GM12878 (cell line): ENCODE measurements around the gene IER3IP1. TPM values are rescaled to one million over a fixed set of nuclear protein-coding genes. Genes with fewer than 3 reads are reported as not detected.
A peak's percentile ranks its signal among the peaks of the same experiment; 100 is the strongest.

Experiments used
- ATAC-seq: fragments of 200-7000 bp; cut with Tn5 transposase; 3 replicates; pipeline ENCODE4 v1.9.1; 2020; ENCODE audit warnings: mild to moderate bottlenecking, moderate library complexity
- Bru-seq: library from RNA; stranded (reverse); fragments of 400-500 nt; gene quantifications from one replicate; lab custom pipeline; 2021; lab: Mats Ljungman, UMichigan
- BruChase-seq, 2 experiments: library from RNA; stranded (reverse); fragments of 400-500 nt; gene quantifications; one replicate each; lab custom pipeline; 2021; lab: Mats Ljungman, UMichigan
- BruUV-seq: library from RNA; stranded (reverse); fragments of 400-500 nt; replicated peaks from 2 replicates; lab custom pipeline; 2021; lab: Mats Ljungman, UMichigan
- CTCF ChIA-PET: fragments of 300-600 bp; sonication (Branson Sonifier 250); formaldehyde crosslinking; extraction: SDS; loops from one replicate; lab custom pipeline; 2021; ENCODE audit warnings: inconsistent platforms; lab: Yijun Ruan, JAX
- POLR2A ChIA-PET: fragments of 350-600 bp; formaldehyde crosslinking; extraction: SDS; loops from one replicate; lab custom pipeline; 2021; ENCODE audit warnings: inconsistent platforms; lab: Charles Lee
- RAD21 ChIA-PET: fragments of 300-600 bp; sonication (Branson Sonifier 250); formaldehyde crosslinking; loops from one replicate; lab custom pipeline; 2023; ENCODE audit warnings: antibody characterized with exemption; ENCODE audit not compliant: unreplicated experiment; lab: Charles Lee
- SMC1A ChIA-PET: fragments of 300-600 bp; sonication (Branson Sonifier 250); formaldehyde crosslinking; loops from one replicate; lab custom pipeline; 2023; ENCODE audit not compliant: unreplicated experiment, uncharacterized antibody; lab: Charles Lee
- DNase-seq: peaks from one replicate; pipeline ENCODE4 v3.0.0-alpha.2; 2011; ENCODE audit warnings: low read depth, low spot score
- FAIRE-seq: peaks from 3 replicates; lab custom pipeline; 2011; peaks lifted over from hg19 to GRCh38; lab: Jason Lieb, UNC
- H2AFZ ChIP-seq: 2 replicates; pipeline ENCODE4 v1.6.0; 2011; ENCODE audit warnings: low read depth, low read length, control low read depth; ENCODE audit not compliant: control insufficient read depth
- H3K27ac ChIP-seq: 2 replicates; pipeline ENCODE4 v1.5.1; 2011; ENCODE audit warnings: control low read depth; ENCODE audit not compliant: control insufficient read depth, insufficient read depth
- H3K27me3 ChIP-seq, 2 experiments: replicated peaks in 1 of 2; 2 replicates each; pipeline versions ENCODE4 v1.6.0 to v1.6.1; 2011; ENCODE audit warnings: low read length in 1 of 2; ENCODE audit not compliant: control insufficient read depth in 2 of 2, insufficient read depth in 2 of 2
- H3K36me3 ChIP-seq, 2 experiments: 2 replicates each; pipeline ENCODE4 v1.5.1; 2011; ENCODE audit warnings: low read length in 1 of 2; ENCODE audit not compliant: control insufficient read depth in 2 of 2, insufficient read depth in 2 of 2
- H3K4me1 ChIP-seq: 2 replicates; pipeline ENCODE4 v1.6.1; 2011; ENCODE audit warnings: mild to moderate bottlenecking, low read length, moderate library complexity, mixed read lengths; ENCODE audit not compliant: control insufficient read depth, insufficient read depth
- H3K4me2 ChIP-seq: 2 replicates; pipeline ENCODE4 v1.6.0; 2011; ENCODE audit warnings: control low read depth; ENCODE audit not compliant: control insufficient read depth, insufficient read depth
- H3K4me3 ChIP-seq: fragments of 200-600 bp; sonication (generic); 2 replicates; pipeline ENCODE4 v1.5.1; 2016
- H3K79me2 ChIP-seq: 2 replicates; pipeline ENCODE4 v1.6.0; 2011; ENCODE audit warnings: low read length; ENCODE audit not compliant: control insufficient read depth, insufficient read depth
- H3K9ac ChIP-seq: 2 replicates; pipeline ENCODE4 v1.8.0; 2011; ENCODE audit warnings: low read length, control low read depth, mixed read lengths; ENCODE audit not compliant: control insufficient read depth, insufficient read depth
- H3K9me3 ChIP-seq: replicated peaks from 3 replicates; pipeline ENCODE4 v1.5.1; 2011; ENCODE audit warnings: mild to moderate bottlenecking, low read length; ENCODE audit not compliant: control insufficient read depth, insufficient read depth
- H4K20me1 ChIP-seq: 2 replicates; pipeline ENCODE4 v1.6.0; 2011; ENCODE audit not compliant: control insufficient read depth, insufficient read depth
- CHD1 ChIP-seq: IDR thresholded peaks from 2 replicates; pipeline ENCODE4 v1.6.1; 2012; ENCODE audit warnings: low read depth, low read length, improper control_type of control experiment
- E2F4 ChIP-seq: IDR thresholded peaks from 2 replicates; pipeline ENCODE4 v1.6.1; 2012; ENCODE audit warnings: low read depth, low read length, improper control_type of control experiment
- EP300 ChIP-seq, 2 experiments: fragments of 150-350 bp in 1 of 2; IDR thresholded peaks; 2 replicates each; pipeline ENCODE4 v1.6.1; 2011 to 2012; ENCODE audit warnings: low read depth in 2 of 2, low read length in 2 of 2, borderline replicate concordance in 1 of 2, improper control_type of control experiment in 1 of 2, inconsistent platforms in 1 of 2; ENCODE audit not compliant: control insufficient read depth in 1 of 2
- EZH2 ChIP-seq: IDR thresholded peaks from 2 replicates; pipeline ENCODE4 v1.6.1; 2012; ENCODE audit warnings: low read depth, mild to moderate bottlenecking, control low read depth, inconsistent platforms, low read length, borderline replicate concordance; ENCODE audit not compliant: control insufficient read depth
- FOXM1 ChIP-seq: IDR thresholded peaks from 2 replicates; pipeline ENCODE4 v1.6.1; 2012; ENCODE audit warnings: low read depth, mild to moderate bottlenecking, inconsistent platforms, low read length, moderate library complexity
- IKZF2 ChIP-seq, 2 experiments: fragments of 450-650 bp; IDR thresholded peaks; 2 replicates each; pipeline ENCODE4 v1.6.1; 2017; ENCODE audit warnings: mild to moderate bottlenecking in 2 of 2, moderate library complexity in 2 of 2
- JUNB ChIP-seq: IDR thresholded peaks from 2 replicates; pipeline ENCODE4 v1.6.1; 2016; ENCODE audit warnings: antibody characterized with exemption, mild to moderate bottlenecking
- NBN ChIP-seq: fragments of 450-650 bp; IDR thresholded peaks from 2 replicates; pipeline ENCODE4 v1.6.1; 2016
- NR2C1 ChIP-seq: fragments of 450-650 bp; IDR thresholded peaks from 2 replicates; pipeline ENCODE4 v1.6.1; 2017; ENCODE audit warnings: antibody characterized with exemption, mild to moderate bottlenecking, moderate library complexity
- NR2C2 ChIP-seq: IDR thresholded peaks from 2 replicates; pipeline ENCODE4 v1.6.1; 2011; ENCODE audit warnings: borderline replicate concordance, low read depth; ENCODE audit not compliant: control insufficient read depth, insufficient read length
- PBX3 ChIP-seq: IDR thresholded peaks from 2 replicates; pipeline ENCODE4 v1.6.1; 2011; ENCODE audit warnings: mild to moderate bottlenecking, low read depth, low read length, moderate library complexity; ENCODE audit not compliant: insufficient replicate concordance
- POLR2A ChIP-seq: IDR thresholded peaks from 2 replicates; pipeline ENCODE4 v1.6.1; 2011; ENCODE audit warnings: low read depth, mild to moderate bottlenecking, low read length
- POU2F2 ChIP-seq: IDR thresholded peaks from 3 replicates; pipeline ENCODE4 v1.6.1; 2011; ENCODE audit warnings: low read depth, mild to moderate bottlenecking, low read length, borderline replicate concordance
- RB1 ChIP-seq: fragments of 450-650 bp; formaldehyde crosslinking; IDR thresholded peaks from 2 replicates; pipeline ENCODE4 v1.6.1; 2017; ENCODE audit warnings: mild to moderate bottlenecking, borderline replicate concordance
- RELA ChIP-seq: fragments of 450-650 bp; IDR thresholded peaks from 2 replicates; pipeline ENCODE4 v1.8.0; 2014; ENCODE audit warnings: borderline replicate concordance; ENCODE audit not compliant: partially characterized antibody
- SIN3A ChIP-seq: IDR thresholded peaks from 2 replicates; pipeline ENCODE4 v1.6.1; 2012; ENCODE audit warnings: low read depth, low read length, improper control_type of control experiment
- TAF1 ChIP-seq: IDR thresholded peaks from 2 replicates; pipeline ENCODE4 v1.6.1; 2011; ENCODE audit warnings: mild to moderate bottlenecking, low read depth, low read length, borderline replicate concordance
- TBL1XR1 ChIP-seq: IDR thresholded peaks from 2 replicates; pipeline ENCODE4 v1.6.1; 2012; ENCODE audit warnings: low read depth, low read length, improper control_type of control experiment
- ZZZ3 ChIP-seq: IDR thresholded peaks from 2 replicates; pipeline ENCODE4 v1.6.1; 2011; ENCODE audit warnings: low read depth; ENCODE audit not compliant: control insufficient read depth, insufficient read length
- WGBS: methylation state at CpG from one replicate; pipeline ENCODE4 v1.1.6; 2016; ENCODE audit warnings: low lambda C conversion rate; ENCODE audit not compliant: insufficient replicate concordance, insufficient coverage; ENCODE audit errors: missing lambda C conversion rate; 5-methylcytosine and 5-hydroxymethylcytosine counted together
- in situ Hi-C: fragments of 300-500 bp; cut with MboI; formaldehyde crosslinking; loops from 9 replicates; pipeline ENCODE4 v1.14.3; 2018; ENCODE audit warnings: mixed read lengths
- intact Hi-C: fragments of 100-400 bp; cut with micrococcal nuclease; formaldehyde crosslinking; loops from one replicate; pipeline ENCODE4 v1.14.2; 2022; ENCODE audit not compliant: unreplicated experiment
- long read RNA-seq, 2 experiments: library from polyadenylated mRNA; unstranded; transcript quantifications; one replicate each; pipeline ENCODE4 v2.0.0, GENCODE V29; 2019 to 2020
- polyA minus RNA-seq, 3 experiments: library from RNA; depleted of rRNA, polyadenylated mRNA; stranded (reverse); fragments of >200 nt; gene quantifications; 2 replicates each; pipeline ENCODE4 v1.2.3, GENCODE V29; 2011
- polyA plus RNA-seq, 11 experiments: library from polyadenylated mRNA; depleted of rRNA in 4 of 11; unstranded in 6 of 11; stranded (reverse) in 5 of 11; fragments of >200 nt; fragmentation: Nextera tagmentation in 4 of 11; fragmentation: Illumina TruSeq in 1 of 11; extraction: Ambion mirVana in 4 of 11; extraction: Trizol in 1 of 11; gene quantifications; 1 replicate in 1 of 11; 2 replicates in 10 of 11; pipeline versions ENCODE4 v1.2.1 to v1.2.3, GENCODE V29; 2011 to 2016; ENCODE audit warnings: inconsistent platforms in 2 of 11, missing spikeins in 2 of 11, low read depth in 1 of 11
- total RNA-seq, 4 experiments: library from RNA; depleted of rRNA in 3 of 4; stranded (reverse); fragments of >200 nt in 3 of 4; fragmentation: Illumina TruSeq in 1 of 4; extraction: Trizol in 1 of 4; gene quantifications; 2 replicates each; pipeline versions ENCODE4 v1.2.1 to v1.2.3, GENCODE V29; 2013 to 2021

The IER3IP1 gene
- total RNA-seq (2013; cell fraction: nucleolus; rRNA removed): 11.1 and 12.6 TPM in 2 replicates
- total RNA-seq (2014; rRNA removed) (32.1 and 37.3 TPM in 2 replicates), total RNA-seq (2014; rRNA removed; fragmentation: Illumina TruSeq; extraction: Trizol) (16.3 and 18.1 TPM in 2 replicates), total RNA-seq (2021) (7.9 and 9.0 TPM in 2 replicates), polyA plus RNA-seq (2011; rRNA removed) (19.5 and 27.8 TPM in 2 replicates), polyA plus RNA-seq (2014; fragmentation: Illumina TruSeq; extraction: Trizol) (11.6 and 13.3 TPM in 2 replicates), polyA plus RNA-seq (2014; fragmentation: Nextera tagmentation; extraction: Ambion mirVana) (10 to 100 TPM; 30.8 to 40.9 TPM), polyA plus RNA-seq (2014; rRNA removed) (27.3 and 50.6 TPM in 2 replicates), polyA plus RNA-seq (2016; fragmentation: Nextera tagmentation; extraction: Ambion mirVana) (10 to 100 TPM; 28.8 to 31.2 TPM), polyA minus RNA-seq (2011; rRNA and poly(A)+ RNA removed) (4.5 and 5.6 TPM in 2 replicates), Bru-seq, nascent RNA (percentile 78 among the genes with signal in this experiment), BruChase-seq, experiment 1, labeled RNA remaining after a 6-hour chase (percentile 97 among the genes with signal in this experiment), BruChase-seq, experiment 2, labeled RNA remaining after a 2-hour chase (percentile 94 among the genes with signal in this experiment)
- 4.4 TPM for polyA plus RNA-seq (2011; ENCODE audit: low read depth)
- polyA plus RNA-seq (2011; cell fraction: cytosol; rRNA removed): 6.9 and 14.4 TPM in 2 replicates
- polyA plus RNA-seq (2011; cell fraction: nucleus; rRNA removed): 6.2 TPM in 2 replicates
- 13.8 and 26.6 TPM in 2 replicates for polyA plus RNA-seq (2012)
- 2.3 and 3.4 TPM in 2 replicates for polyA minus RNA-seq (2011; cell fraction: cytosol; rRNA and poly(A)+ RNA removed)
- polyA minus RNA-seq (2011; cell fraction: nucleus; rRNA and poly(A)+ RNA removed): 3.5 and 6.0 TPM in 2 replicates
- long read RNA-seq, experiment 1, transcript IER3IP1-201 (3 exons, 3,689 nt): major isoform, 83 of 83 reads
- long read RNA-seq, experiment 1, partial matches to known transcripts: 0 of 83 reads
- long read RNA-seq, experiment 1, other reads (novel, unspliced or antisense): 0 of 83 reads
- long read RNA-seq, experiment 2, transcript IER3IP1-201 (3 exons, 3,689 nt): major isoform, 553 of 555 reads
- long read RNA-seq, experiment 2, partial matches to known transcripts: 0 of 555 reads
- long read RNA-seq, experiment 2, other reads (novel, unspliced or antisense): 2 of 555 reads

GRCh38 chr18:47175898-47176575, at the start of gene IER3IP1:
TSS of gene IER3IP1 (minus strand) at chr18:47176364. CDS start at chr18:47176277, 87 bp downstream.
- Histone ChIP-seq H4K20me1 (no peaks in the 10 kb centered on the region), H3K9ac (peak within 1 kb of the TSS; percentile 90), H3K9me3 (no peaks in the 10 kb centered on the region), H3K27me3 (no peaks in the 10 kb centered on the region), H2AFZ (peak within 1 kb of the TSS; percentile 60), H3K27ac (peak within 1 kb of the TSS; percentile 45), H3K79me2 (peaks cover 36% of the 10 kb centered on the region), H3K4me2 (peak within 1 kb of the TSS; percentile 51), H3K4me1 (peaks cover 9% of the 10 kb centered on the region; the same call in 1 of the 2 replicates), H3K4me3 (peak within 1 kb of the TSS; percentile 93), H3K36me3 (no peaks in the 10 kb centered on the region)
- ATAC-seq (peak; percentile 94), DNase-seq (peak; percentile 27), FAIRE-seq (peak; percentile 77)
- in situ Hi-C loops (no loop called here), intact Hi-C loops (no loop called here)
- CTCF ChIA-PET: no interaction called here
- SMC1A ChIA-PET: no interaction called here
- under 1% methylated on average over 48 of the region's 48 CpGs for WGBS
- no TSS peak for BruUV-seq
- RAD21 ChIA-PET: no interaction called here
- POLR2A ChIA-PET: no interaction called here
- TF ChIP-seq NR2C1: no peak
- no peak for TF ChIP-seq SIN3A
- TF ChIP-seq TBL1XR1: no peak
- no peak for TF ChIP-seq EZH2
- TF ChIP-seq TAF1: peak; percentile 39; the same call in 1 of the 2 replicates
- no peak for TF ChIP-seq EP300 (IDR thresholded peaks at IDR 0.05; ENCODE audit: borderline replicate concordance in 1 of 2, control insufficient read depth in 1 of 2, low read depth in 2 of 2, low read length in 2 of 2)
- no peak for TF ChIP-seq POU2F2
- no peak for TF ChIP-seq ZZZ3
- peak; percentile 89 for TF ChIP-seq POLR2A
- TF ChIP-seq IKZF2 (IDR thresholded peaks at IDR 0.05): 0 out of 4 replicates have a peak, but pooled peaks have one; percentile 18
- TF ChIP-seq FOXM1: no peak
- no peak for TF ChIP-seq RELA
- 0 out of 2 replicates have a peak, but pooled peaks have one; percentile 58 for TF ChIP-seq NBN
- TF ChIP-seq PBX3: no peak
- TF ChIP-seq JUNB: no peak
- no peak for TF ChIP-seq E2F4
- TF ChIP-seq RB1: peak; percentile 75; the same call in 1 of the 2 replicates
- TF ChIP-seq CHD1: no peak
- TF ChIP-seq NR2C2: no peak
